ENCODE measurements around the gene SREBF2. TPM values are rescaled to one million over a fixed set of nuclear protein-coding genes. Genes with fewer than 3 reads are reported as not detected.

Gene SREBF2
- total and polyA plus RNA-seq, 2 of the 8 experiments (the other 6 are each of a cell fraction or from before 2014, with no cell fraction given) = 125 to 144 TPM

DNA sequence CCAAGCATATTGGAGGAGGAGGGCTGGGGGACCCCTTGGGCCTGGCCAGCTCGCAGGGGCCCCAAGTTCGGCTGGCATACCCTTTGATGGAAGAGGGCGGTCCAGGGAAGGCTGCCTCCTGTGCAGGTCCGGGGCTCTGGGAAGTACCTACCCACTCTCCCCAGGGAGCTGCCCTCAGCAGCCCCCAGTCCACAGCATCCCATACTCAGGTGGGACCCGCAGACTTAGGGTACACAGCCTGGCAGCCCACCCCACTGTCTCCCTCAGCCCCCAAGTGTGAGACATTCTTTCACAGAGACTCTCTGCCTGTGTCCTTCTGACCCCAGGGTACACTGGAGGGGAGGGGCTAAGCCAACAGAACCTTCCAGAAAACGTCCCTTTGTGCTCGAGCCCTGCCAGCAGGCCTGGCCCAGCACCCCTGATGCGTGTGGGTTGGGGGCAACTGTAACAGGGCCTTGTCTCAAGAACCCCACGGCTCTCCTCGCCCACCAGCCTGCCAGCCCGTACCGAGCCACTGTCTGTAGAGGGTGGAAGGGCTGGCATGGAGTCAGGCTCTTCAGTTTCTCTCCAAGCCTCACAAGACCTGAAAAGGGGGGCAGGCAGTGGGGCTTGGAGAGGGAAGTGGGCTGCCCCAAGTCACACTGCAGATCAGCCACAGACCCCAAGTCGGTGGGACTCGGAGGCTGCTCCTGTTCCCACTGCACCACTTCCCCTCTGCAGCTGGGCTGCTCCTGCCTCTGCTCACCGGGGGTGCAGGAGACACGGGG is 100.7 kb downstream of the SREBF2 start:
- Histone ChIP-seq H3K18ac (ENCODE audit: extremely low read depth, low read length) (no peak overlapping the region), H3K4me3 (ENCODE audit: extremely low read depth in 1 of 4, insufficient read depth in 2 of 4, low read depth in 3 of 4, low read length in 4 of 4) (no peak overlapping the region), H3K56ac (replicated peaks; ENCODE audit: insufficient read length, low read depth, low read length) (no peak overlapping the region), H4K91ac (replicated peaks; ENCODE audit: insufficient read length, low read length) (no peak overlapping the region), H2AK5ac (ENCODE audit: low read depth, low read length) (no peak overlapping the region), H2BK5ac (ENCODE audit: low read depth, low read length) (no peak overlapping the region), H3K9ac (replicated peaks in 1 of 4; ENCODE audit: extremely low read depth in 1 of 4, low read depth in 3 of 4, low read length in 3 of 4) (no peak overlapping the region), H3K27ac (ENCODE audit: low read depth, low read length) (no peak overlapping the region), H2BK15ac (ENCODE audit: low read length) (no peak overlapping the region), H3K79me1 (ENCODE audit: low read depth, low read length) (no peaks in the 10 kb centered on the region), H3K4me1 (replicated peaks in 1 of 4; ENCODE audit: control insufficient read depth in 3 of 4, insufficient read depth in 4 of 4, low read length in 3 of 4) (peaks cover 0 to 7% (median 3%) of the 10 kb centered on the region in 4 experiments; a peak in 3 of 7 replicates), H3K27me3 (replicated peaks in 1 of 4; ENCODE audit: control insufficient read depth in 3 of 4, extremely low read depth in 1 of 4, insufficient read depth in 3 of 4, low read length in 3 of 4) (peaks cover 0 to 3% (median 1%) of the 10 kb centered on the region in 4 experiments; a peak in 3 of 7 replicates), H4K8ac (ENCODE audit: extremely low read depth, insufficient read depth, low read length) (no peak overlapping the region), H2AFZ (ENCODE audit: low read length) (no peak overlapping the region), H3K79me2 (ENCODE audit: control insufficient read depth in 1 of 2, insufficient read depth in 2 of 2, low read length in 2 of 2) (no peaks in the 10 kb centered on the region), H2BK12ac (ENCODE audit: low read depth, low read length) (no peak overlapping the region), H3K4me2 (ENCODE audit: insufficient read depth in 1 of 2, low read depth in 2 of 2, low read length in 2 of 2) (no peak overlapping the region), H3K14ac (ENCODE audit: insufficient read length) (no peak overlapping the region), H2BK20ac (ENCODE audit: low read length) (no peak overlapping the region), H4K20me1 (replicated peaks in 1 of 2; ENCODE audit: control insufficient read depth in 1 of 2, insufficient read depth in 2 of 2, low read length in 2 of 2) (peaks cover 10 to 13% of the 10 kb centered on the region in 2 experiments), H3K23ac (ENCODE audit: insufficient read length) (no peak overlapping the region), H4K5ac (ENCODE audit: insufficient read length, low read depth, low read length) (no peak overlapping the region), H3K23me2 (ENCODE audit: low read depth, low read length) (no peaks in the 10 kb centered on the region), H3K4ac (replicated peaks; ENCODE audit: insufficient read length, low read depth, low read length) (no peak overlapping the region), H3K36me3 (ENCODE audit: control insufficient read depth in 2 of 4, insufficient read depth in 4 of 4, low read length in 3 of 4) (peaks cover 2 to 9% (median 2%) of the 10 kb centered on the region in 4 experiments; a peak in 6 of 8 replicates), H2BK120ac (replicated peaks; ENCODE audit: low read depth, low read length) (no peak overlapping the region), H3K9me3 (ENCODE audit: insufficient read depth in 2 of 2, low read depth in 1 of 2, low read length in 1 of 2) (no peaks in the 10 kb centered on the region)
- FAIRE-seq (no peak), DNase-seq (ENCODE audit: low read depth in 1 of 2, low spot score in 2 of 2) (no peak)
- no peak for TF ChIP-seq TAF7 (optimal IDR thresholded peaks at IDR 0.05; ENCODE audit: borderline replicate concordance, low read depth, low read length)
- TF ChIP-seq SUZ12 (IDR thresholded peaks at IDR 0.05; ENCODE audit: low read length) = no peak
- no peak for TF ChIP-seq RAD21 (IDR thresholded peaks at IDR 0.05 in 1 of 2, conservative IDR thresholded peaks at IDR 0.05 in 1 of 2; ENCODE audit: low read depth in 2 of 2, low read length in 2 of 2)
- no peak for TF ChIP-seq TEAD4 (IDR thresholded peaks at IDR 0.05; ENCODE audit: low read depth, low read length)
- no peak for TF ChIP-seq PHF8 (conservative IDR thresholded peaks at IDR 0.05; ENCODE audit: low read depth, low read length)
- no peak for TF ChIP-seq ASH2L (IDR thresholded peaks at IDR 0.05; ENCODE audit: low read length)
- no peak for TF ChIP-seq CHD2 (IDR thresholded peaks at IDR 0.05; ENCODE audit: low read length)
- no peak for TF ChIP-seq EGR1 (IDR thresholded peaks at IDR 0.05; ENCODE audit: borderline replicate concordance, low read depth, low read length)
- POLR2A ChIA-PET (ENCODE audit: partially characterized antibody) = interaction anchor here (0.6 to 3.6 kb wide), 8 partner anchors 8 to 169 kb away, joined by 3 to 15 read pairs (median 4); partner anchors contain the start of genes CENPM and SHISA8
- CTCF ChIA-PET (ENCODE audit: partially characterized antibody) = interaction anchor here (1.2 to 1.6 kb wide), 3 partner anchors 8 to 236 kb away, joined by 3 to 8 read pairs (median 4); no protein-coding TSS in a partner anchor
- 87% methylated on average over 14 of the region's 16 CpGs; no CpG with 5 or more reads in 1 of the 2 experiments for WGBS, 2 experiments (ENCODE audit: extremely low coverage in 1 of 2, insufficient coverage in 1 of 2, insufficient read length in 1 of 2, insufficient replicate concordance in 2 of 2, low coverage in 1 of 2, low lambda C conversion rate in 2 of 2, missing lambda C conversion rate in 1 of 2)

Measured in H1 (cell line).